Stimulated activated naive CD4-positive, alpha-beta T cell (primary cell): Measurements from ENCODE around the gene PRR36.

Source experiments
- DNase-seq, 6 experiments: peaks; one replicate each; lab custom pipeline; 2025; lab: John Stamatoyannopoulos, UW

PRR36 gene

GRCh38 chr19:7913652-7914051, 39.5 kb upstream of the PRR36 start:
- DNase-seq: no peak

DNA sequence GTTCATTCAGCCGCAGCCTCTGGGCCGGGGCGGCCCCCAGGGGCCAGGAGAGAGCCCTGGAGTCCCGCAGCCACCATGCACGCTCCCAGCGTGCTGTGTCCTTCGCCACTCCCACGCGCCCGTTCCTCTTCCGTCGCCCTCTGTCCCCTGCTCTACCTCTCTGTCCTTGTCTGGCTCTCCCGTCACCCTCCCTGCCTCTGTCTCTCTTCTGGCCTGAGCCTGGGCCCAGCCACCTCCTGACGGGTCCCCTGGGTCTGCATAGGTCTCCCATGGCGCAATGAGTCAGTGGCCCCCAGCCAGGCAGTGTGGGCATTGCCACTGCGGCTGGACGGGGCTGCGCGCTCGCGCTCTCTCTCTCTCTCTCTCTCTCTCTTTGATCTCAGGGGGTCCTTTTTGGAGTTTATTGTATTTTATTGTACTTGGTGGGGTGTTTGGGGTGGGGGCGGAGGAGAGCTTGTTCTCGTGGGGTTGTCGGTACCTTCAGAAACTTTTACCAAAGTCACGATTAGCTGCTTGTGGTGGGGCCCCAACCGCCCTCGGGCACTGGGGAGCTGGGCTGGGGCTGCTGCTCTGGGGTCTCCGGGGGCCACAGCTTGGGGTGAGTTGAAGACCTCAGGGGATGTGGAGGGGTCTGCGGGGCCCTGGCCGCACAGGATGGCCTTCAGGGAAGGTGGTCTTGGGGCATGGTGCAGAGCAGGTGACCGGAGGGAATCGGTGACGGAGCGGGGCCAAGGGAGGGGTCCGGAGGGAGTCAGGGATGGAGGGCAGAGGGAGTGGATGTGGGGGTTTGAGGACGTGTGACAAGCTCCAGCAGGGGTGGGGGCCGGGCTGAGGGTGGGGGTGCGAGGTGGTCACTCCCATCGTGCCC, 38.7 kb upstream of the PRR36 start:
- no peak for DNase-seq

DNA sequence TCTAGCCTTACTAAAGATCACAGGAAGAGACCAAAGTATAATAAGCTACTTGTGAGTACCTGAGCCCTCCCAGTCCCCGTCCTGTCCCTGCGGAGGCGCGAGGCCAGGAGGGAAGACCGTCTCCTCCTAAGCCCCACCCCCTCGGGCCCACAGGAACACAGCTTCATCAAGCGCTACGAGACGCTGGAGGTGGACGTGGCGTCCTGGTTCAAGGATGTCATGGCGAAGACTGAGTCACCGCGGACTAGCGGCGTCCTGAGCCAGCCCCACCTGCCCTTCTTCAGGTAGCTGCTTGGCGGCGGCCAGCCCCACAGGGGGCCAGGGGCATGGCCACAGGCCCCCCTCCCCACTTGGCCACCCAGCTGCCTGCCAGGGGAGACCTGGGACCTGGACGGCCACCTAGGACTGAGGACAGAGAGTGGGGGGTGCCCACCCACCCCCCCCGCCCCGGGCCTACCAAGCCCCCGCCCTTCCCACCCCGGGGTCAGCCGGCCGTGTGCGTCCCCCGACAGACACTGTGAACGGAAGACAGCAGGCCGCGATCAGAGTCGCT, 38.0 kb upstream of the PRR36 start:
- DNase-seq: no peak

DNA sequence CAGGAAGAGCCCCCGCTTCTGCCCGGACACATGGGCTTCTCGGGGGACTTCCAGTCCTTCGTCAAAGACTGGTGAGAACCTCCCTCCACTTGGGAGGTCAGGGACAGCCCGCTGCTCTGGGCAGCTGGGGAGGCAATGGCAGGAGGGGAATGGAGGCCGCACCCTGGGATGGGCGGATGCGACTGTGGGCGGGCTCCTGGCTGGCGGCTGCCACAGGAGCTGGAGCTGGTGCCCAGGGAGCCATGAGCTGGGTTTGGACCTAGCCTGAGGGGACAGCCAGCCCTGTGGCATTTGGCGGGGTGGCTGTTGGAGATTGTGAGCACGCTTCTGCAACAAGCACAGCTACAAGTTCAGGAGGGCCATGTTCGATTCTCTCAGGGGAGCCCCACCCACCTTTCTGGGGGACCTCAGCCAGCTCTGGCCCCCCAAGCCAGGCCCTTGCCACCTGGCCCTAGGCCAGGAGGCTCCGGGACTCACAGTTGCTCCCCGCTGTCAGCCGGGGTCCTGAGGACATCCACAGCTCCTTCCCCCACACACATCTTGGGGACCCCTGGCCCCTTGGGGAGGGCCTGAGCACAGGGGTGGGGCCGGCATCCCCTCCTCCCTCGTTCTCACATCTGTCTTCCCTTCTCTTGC, 37.4 kb upstream of the PRR36 start:
- no peak for DNase-seq

DNA sequence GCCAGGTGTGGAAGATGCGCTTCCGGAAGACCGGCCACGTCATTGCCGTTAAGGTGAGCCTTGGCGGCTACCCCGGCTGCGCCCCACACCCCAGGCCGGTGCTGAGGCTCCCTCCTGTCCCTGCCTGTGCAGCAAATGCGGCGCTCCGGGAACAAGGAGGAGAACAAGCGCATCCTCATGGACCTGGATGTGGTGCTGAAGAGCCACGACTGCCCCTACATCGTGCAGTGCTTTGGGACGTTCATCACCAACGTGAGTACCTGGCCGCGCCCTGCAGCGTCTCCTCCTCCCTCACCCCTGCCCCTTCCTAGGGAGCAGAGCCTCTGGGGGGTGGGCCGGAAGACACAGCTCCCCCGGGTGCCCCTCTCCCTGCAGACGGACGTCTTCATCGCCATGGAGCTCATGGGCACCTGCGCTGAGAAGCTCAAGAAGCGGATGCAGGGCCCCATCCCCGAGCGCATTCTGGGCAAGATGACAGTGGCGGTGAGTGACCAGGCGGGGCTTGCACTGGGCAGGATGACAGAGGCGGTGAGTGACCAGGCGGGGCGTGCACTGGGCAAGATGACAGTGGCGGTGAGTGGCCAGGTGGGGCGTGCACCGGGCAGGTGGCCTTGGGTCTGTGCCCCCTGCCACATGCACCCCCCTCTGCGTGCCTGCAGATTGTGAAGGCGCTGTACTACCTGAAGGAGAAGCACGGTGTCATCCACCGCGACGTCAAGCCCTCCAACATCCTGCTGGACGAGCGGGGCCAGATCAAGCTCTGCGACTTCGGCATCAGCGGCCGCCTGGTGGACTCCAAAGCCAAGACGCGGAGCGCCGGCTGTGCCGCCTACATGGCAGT, 36.4 kb upstream of the PRR36 start:
- DNase-seq: no peak

- no peak for DNase-seq
Measured at GRCh38 chr19:7909471-7910067, 35.4 kb upstream of the PRR36 start.

- no peak for DNase-seq
Measured at GRCh38 chr19:7908742-7909461, 34.7 kb upstream of the PRR36 start.

DNA sequence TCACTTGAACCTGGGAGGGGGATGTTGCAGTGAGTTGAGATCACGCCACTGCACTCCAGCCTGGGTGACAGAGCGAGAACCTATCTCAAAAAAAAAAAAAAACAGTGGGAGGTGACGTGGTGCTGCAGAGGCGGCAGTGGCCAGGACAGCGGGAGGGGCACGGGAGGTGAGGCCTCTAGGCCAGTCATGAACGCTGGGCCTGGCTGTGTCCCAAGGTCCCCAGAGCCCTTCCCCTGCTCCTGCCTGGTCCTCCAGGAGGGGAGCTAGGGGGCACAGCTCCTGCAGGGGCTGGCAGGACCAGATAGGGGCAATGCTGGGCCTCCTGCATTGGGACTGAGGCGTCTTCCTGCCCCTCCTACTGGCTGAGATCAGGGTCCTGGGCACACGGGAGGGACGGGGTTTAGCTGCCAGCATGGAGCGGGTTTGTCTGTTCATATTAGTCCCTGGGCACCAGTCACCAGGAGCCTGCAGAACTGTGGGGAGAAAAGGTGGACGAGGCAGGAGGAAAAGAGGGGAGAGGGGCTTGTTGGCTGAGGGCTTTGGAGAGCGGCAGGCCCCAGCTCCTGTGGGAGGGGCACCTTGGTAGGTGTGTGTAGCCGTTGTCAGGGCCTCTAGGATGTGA, 34.0 kb upstream of the PRR36 start:
- DNase-seq: no peak

GRCh38 chr19:7907544-7907943, 33.4 kb upstream of the PRR36 start:
- no peak for DNase-seq

- no peak for DNase-seq
Measured at GRCh38 chr19:7907122-7907521, 32.9 kb upstream of the PRR36 start.

- no peak for DNase-seq
Measured at GRCh38 chr19:7905859-7906258, 31.7 kb upstream of the PRR36 start.

- no peak for DNase-seq
Measured at GRCh38 chr19:7905268-7905667, 31.1 kb upstream of the PRR36 start.

GRCh38 chr19:7904074-7905020, 30.2 kb upstream of the PRR36 start:
- peak in 3 of 6 experiments; percentile 67 to 71 (median 68) for DNase-seq

GRCh38 chr19:7903244-7904073, 29.3 kb upstream of the PRR36 start, which contains the start of gene MAP2K7:
Gene MAP2K7, plus strand, starts transcription at chr19:7903877. Its CDS starts 68 bp downstream, at chr19:7903945.
- peak; percentile 99 to 100 (median 100) for DNase-seq

DNA sequence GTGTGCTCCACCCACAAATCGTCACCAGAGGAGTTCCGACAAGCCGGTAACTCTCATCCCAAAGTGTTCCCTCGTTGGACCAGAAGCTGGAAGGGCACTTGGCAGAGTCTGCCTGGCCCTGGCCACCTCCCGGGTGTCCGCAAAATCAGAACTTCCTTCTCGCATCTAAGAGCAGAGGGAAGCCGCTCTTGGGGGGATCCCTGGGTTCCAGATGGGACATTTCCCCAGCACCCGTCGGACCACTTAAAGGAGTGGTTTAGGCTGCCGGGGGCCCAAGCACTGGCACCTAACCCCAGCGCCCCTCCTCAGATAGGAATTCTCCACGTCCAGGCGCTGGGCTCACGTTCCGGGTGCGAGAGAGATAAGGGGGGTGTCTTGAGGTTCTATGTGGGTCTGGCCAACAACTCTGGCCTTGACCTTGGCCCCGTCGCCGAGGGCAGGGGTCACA, 28.6 kb upstream of the PRR36 start:
- no peak for DNase-seq

- no peak for DNase-seq
Measured at GRCh38 chr19:7901337-7901736, 27.1 kb upstream of the PRR36 start.

DNA sequence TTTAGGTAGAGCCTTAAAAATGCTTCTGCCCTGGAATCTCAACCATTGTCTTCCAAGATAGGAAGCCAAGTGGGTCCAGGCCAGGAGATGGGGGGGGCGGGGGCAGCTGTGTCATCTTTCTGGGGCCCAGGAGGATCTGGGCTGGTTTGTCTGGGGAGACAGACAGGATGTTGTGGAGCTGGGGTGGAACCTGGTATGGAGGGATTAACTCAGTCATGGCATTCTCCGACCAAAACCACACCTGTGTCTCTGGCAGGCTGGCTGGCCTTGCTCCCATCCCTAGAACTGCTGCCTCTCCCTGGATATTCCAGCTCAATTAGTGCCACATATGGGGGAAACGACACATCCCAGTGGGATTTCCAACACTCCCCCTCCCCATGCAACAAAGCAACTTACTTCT, 26.7 kb upstream of the PRR36 start:
- DNase-seq: no peak

- no peak for DNase-seq
Measured at GRCh38 chr19:7900401-7900870, 26.2 kb upstream of the PRR36 start.
